HG03457 (cell line): ENCODE data around the gene TYSND1.
A peak's percentile ranks its signal among the peaks of the same experiment; 100 is the strongest.
"Not testable (repeated sequence)": the region's sequence is repeated elsewhere in the genome, so short reads cannot be mapped to it uniquely, and the experiment has no call there.

ENCODE experiments used
- ATAC-seq: cut with Tn5 transposase; IDR thresholded peaks from one replicate; pipeline ENCODE4 v1.9.1; 2021; ENCODE audit warnings: moderate number of reproducible peaks; ENCODE audit not compliant: unreplicated experiment

TYSND1 gene

DNA sequence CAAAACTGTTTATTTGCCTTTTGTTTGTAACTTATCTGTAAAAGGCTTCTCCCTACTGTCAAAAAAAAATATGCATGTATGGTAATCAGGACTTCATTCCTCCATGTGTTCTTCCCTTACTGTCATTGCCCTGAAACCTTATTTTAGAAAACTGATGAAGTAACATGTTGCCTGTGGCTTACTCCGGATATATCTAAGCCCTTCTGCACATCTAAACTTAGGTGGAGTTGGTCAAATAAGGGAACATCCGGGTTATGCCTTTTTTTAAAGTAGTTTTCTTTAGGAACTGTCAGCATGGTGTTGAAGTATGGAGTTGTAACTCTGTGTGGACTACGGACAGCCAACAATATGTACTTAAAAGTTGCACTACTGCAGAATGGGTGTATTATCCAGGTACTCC lies 17.7 kb upstream of the TYSND1 start:
- no peak for ATAC-seq

DNA sequence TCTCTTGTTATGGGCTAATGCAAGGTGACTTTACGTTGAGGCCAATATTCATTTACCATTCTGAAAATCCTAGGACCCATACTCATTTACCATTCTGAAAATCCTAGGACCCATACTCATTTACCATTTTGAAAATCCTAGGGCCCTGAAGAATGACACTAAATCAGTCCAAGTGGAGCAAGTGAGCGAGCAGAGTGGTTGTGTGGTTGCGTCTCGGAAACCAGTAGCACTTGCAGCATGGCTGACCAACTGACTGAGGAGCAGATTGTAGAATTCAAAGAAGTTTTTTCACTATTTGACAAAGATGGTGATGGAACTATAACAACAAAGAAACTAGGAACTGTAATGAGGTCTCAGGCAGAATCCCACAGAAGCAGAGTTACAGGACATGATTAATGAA lies 16.9 kb upstream of the TYSND1 start:
- ATAC-seq = no peak

DNA sequence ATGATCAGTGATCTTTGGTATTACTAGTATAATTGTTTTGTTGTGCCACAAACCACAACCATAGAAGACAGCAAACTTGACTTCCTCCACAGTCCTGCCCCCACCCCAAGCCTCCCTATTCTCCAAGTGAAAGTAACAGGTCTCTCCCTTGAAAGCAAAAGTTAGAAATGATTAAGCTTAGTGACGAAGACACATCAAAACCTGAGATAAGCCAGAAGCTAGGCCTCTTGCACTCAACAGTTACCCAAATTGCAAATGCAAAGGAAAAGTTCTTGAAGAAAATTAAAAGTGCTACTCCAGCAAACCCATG lies 16.3 kb upstream of the TYSND1 start:
- peak; percentile 70 for ATAC-seq

DNA sequence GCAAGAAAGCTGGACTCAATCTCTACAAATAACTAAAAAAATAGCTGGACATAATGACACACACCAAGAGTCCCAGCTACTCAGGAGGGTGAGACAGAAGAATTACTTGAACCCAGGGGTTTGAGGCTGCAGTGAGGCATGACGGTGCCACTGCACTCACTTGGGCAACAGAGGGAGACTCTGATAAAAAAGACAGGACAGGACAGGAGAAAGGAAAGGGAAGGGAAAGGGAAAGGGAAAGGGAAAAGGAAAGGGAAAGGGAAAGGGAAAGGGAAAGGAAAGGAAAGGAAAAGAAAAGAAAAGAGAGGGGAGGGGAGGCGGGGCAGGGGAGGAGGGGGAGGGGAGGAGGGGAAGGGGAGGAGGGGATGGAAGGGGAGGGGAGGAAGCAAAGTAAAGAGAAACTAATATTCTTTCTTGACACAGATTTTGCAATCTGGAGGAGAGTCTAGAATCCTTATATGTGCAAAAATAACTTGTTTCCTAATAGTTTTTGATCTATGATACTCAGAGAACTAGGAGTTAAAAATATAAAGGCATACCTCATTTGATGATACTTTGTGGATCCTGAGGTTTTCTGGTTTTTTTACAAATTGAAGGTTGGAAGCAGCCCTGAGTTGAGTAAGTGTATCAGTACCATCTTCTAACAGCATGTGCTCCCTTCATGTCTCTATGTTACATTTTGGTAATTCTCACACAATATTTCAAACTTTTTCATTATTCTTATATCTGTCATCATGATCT lies 15.8 kb upstream of the TYSND1 start:
- ATAC-seq = no peak

DNA sequence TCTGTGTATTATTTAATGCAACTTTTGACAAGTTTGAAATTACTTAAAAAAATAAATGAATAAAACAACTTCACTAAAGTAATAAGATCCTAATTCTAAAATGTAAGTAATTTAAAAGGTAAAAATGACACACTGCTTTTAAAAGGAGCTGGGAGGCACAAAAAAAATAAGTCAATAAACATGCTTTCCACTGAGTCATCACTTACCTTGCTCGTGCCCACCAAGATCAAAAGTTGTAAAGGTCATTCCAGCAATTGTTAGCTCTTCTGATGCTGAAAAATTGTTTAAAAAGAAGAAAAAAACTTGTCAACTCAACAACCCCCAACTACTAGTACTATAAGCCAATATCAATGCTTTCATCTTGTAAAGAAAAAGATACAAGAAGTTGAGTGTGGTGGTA lies 14.3 kb upstream of the TYSND1 start:
- no peak for ATAC-seq

- not testable (repeated sequence) for ATAC-seq
Observed at GRCh38 chr10:70159366-70159765, 12.9 kb upstream of the TYSND1 start.

DNA sequence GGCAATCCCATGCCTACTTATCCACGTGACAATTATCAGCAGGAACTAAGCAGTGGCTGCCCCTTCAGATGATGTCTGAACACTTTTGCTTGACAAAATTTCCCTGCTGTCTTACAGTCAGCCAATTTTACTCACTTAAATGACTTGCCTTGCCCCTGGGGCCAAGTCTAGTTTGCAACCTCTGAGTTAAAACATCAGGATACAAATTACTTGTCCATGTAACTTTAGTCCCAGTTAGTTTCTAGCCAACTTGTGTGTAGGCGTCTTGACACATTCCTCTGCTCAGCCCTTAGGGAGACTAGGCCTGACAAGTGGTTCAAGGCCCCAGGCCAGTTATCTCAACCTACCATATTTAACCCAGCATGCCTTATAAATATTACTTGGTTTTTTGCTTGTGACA lies 11.6 kb upstream of the TYSND1 start:
- no peak for ATAC-seq

DNA sequence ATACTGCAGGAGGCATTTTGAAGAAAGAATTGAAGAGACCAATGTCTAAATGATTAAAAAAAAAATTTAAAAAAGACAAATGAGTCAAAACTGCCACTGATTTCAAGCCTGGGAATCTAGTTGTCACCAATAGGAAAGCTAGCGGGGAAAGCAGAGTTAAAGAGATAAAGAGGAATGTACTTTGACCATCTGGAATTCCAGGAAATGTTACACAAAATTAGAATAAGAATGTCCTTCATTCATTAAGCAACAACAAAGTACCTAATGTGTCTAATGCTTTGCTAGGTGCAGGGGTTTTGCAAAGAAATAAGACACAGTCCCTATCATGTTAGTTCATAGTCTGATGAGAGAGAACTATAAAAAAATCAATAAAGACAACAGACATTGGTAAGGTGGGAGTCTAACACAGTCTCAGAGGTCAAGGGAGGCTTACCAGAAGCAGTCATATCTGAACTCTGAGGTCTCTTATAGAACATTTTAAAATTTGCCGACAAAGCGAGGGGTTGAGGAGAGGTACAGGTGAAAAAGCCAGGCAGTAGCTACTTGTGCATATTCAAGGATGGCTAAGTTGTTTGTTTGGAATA lies 8.8 kb upstream of the TYSND1 start:
- ATAC-seq = no peak

- ATAC-seq = no peak
Observed at GRCh38 chr10:70148516-70148915, 2.0 kb upstream of the TYSND1 start.

- ATAC-seq = no peak
Observed at GRCh38 chr10:70147259-70147625, 742 bp upstream of the TYSND1 start.

- peak; percentile 35 for ATAC-seq
Observed at GRCh38 chr10:70145666-70146488, 623 bp downstream of the TYSND1 start.

DNA sequence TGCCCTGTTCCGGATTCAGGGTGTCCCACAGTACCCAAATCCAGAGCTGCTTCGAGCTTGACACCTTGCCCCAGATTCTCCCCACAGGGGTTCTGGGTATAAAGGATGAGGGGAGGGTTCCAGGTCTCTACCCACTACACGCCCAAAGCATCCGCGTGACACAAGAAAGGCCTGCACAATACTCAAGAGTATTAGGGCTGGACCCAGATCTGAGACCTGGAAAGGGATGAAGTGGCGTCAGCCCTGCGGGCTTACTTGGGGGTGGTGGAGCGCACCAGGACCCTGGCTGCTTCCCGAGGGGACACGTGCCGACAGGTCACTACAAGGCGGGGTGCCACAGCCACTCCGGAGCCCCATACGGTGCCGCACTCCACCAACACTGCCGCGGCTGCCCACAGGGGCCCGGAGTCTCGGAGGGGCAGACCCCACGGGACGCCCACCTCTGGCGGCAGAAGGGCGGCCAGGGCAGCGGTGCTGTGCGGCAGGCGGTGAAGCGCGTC lies 1.3 kb downstream of the TYSND1 start:
- ATAC-seq = peak; percentile 2

- no peak for ATAC-seq
Observed at GRCh38 chr10:70144372-70145110, 2.0 kb downstream of the TYSND1 start.

DNA sequence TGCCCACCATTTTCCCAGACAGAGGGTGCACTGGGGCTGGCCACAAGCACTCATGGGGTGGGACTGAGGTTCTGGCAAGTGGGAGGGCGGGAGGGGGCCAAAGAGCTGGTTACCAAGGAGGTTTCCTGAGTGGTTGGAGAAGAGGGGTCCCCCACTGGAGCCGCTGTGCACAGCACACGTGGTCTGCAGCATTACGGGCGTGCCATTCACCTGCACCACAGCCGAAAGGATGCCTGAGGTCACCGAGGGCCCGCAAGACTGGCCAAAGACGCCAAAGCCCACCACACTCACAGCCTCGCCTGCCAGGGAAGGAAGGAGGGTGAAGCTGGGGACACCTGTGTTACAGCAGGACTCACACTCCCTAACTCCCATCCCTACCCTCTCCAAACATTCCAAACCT lies 3.9 kb downstream of the TYSND1 start:
- ATAC-seq = no peak

GRCh38 chr10:70140297-70140696 lies 6.2 kb downstream of the TYSND1 start:
- no peak for ATAC-seq

GRCh38 chr10:70139997-70140250 lies 6.6 kb downstream of the TYSND1 start:
- ATAC-seq = no peak

GRCh38 chr10:70139151-70139996 lies 7.1 kb downstream of the TYSND1 start:
- no peak for ATAC-seq

- ATAC-seq = no peak
Observed at GRCh38 chr10:70137927-70138883, 8.3 kb downstream of the TYSND1 start.

DNA sequence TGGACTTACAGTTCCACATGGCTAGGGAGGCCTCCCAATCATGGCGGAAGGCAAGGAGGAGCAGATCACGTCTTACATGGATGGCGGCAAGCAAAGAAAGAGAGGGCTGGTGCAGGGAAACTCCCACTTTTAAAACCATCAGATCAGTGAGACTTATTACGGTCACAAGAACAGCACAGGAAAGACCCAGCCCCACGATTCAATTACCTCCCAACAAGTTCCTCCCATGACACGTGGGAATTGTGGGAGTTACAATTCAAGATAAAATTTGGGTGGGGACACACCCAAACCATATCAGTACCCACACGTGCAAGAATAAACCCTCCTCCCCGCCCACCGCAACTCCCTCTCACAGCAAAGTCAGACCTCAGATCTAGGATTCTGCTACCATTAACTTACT lies 9.4 kb downstream of the TYSND1 start:
- no peak for ATAC-seq

DNA sequence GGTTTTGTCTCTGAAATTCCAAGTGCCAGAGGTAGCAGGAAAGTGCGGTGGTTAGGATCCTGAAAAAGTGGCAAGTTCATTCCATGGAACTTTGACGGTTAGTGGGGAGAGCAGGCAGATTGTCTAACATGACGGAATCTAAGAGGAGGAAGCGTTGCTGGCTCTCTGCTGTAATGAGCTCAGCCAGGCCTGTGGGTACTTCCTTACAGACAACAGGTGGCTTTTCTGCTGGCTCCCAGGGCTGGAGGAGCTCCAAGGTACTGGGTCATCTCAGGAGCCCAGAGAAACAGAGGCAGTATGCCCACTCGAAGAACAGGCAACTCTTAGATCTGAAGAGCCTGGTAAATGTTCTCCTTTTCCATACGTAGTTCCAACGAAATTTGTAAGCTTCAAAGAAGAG lies 10.8 kb downstream of the TYSND1 start:
- no peak for ATAC-seq
